Occipital lobe (tissue), 2 donors: ENCODE results near the gene RCOR1. TPM values are rescaled to one million over a fixed set of nuclear protein-coding genes. Genes with fewer than 3 reads are reported as not detected.
"Not testable (repeated sequence)": the region's sequence is repeated elsewhere in the genome, so short reads cannot be mapped to it uniquely, and the experiment has no call there.

ENCODE experiments used
- DNase-seq: peaks from one replicate; lab custom pipeline; 2025; lab: John Stamatoyannopoulos, UW
- total RNA-seq: library from RNA; depleted of rRNA; stranded (reverse); fragments of >200 nt; gene quantifications from one replicate; pipeline ENCODE4 v1.2.3, GENCODE V29; 2014

Gene RCOR1
- total RNA-seq, 1 donor from 2014 or later: 13.1 TPM

DNA sequence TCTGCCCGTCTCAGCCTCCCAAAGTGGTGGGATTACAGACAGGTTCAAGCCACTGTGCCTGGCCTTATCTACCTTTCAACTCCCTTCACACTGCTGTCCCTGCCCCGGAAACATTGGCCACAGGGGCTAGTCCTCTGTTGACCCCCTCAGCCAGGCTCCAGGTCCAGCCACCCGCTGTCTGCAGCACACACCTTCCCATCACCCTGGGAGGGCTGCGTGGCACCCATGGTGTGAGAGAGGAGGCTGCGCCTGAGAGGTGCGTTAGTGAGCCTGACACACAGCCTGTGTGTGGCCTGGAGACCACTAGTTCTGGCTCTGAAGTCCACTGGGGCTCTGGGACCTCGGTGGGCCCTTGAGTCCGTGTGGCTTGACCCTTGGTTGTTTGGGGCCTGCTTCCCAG lies 156.4 kb downstream of the RCOR1 start:
- DNase-seq: no peak

DNA sequence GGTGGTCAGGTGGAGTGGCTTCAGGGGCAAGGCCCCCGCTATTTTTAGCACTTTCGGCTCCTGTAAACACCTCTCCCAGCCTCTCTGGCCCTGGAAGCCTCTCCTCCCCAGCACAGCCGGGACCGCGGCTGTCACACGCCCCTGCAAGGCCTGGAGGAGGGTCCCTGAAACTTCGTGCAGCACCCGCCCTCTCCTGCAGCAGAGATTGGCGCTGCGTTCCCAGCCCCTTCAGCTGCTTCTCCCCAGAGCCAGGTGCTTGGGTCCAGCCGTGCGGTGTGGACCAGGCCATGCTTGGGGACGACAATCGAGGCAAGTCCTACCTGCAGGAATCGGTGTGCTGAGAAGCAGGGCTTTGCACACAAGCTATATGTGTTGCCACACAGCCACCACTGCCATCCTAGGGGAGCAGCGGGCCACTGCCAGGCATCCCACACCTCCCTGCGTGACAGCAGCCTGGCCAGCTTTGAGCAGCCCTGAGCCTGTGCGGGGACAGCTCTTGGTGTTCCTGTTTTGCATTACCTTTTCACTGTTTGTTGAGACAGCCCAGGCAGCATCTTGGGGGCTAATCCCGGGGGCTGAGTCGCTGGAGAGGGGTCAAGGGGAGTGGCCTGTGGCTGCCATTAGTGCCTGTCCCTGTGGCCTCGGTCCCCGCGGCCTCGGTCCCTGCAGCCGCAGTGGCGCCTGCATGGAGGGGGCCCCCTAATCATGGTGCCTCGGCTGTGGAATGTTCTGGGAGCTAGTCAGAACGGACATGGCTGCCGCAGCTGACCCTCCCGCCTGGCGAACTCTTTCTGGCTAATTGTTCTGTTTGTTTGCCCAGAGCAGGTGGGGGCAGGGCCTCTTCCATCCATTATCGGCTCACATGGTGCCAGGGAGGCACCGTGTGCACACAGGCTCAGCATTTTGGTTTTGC lies 157.2 kb downstream of the RCOR1 start:
- no peak for DNase-seq

DNA sequence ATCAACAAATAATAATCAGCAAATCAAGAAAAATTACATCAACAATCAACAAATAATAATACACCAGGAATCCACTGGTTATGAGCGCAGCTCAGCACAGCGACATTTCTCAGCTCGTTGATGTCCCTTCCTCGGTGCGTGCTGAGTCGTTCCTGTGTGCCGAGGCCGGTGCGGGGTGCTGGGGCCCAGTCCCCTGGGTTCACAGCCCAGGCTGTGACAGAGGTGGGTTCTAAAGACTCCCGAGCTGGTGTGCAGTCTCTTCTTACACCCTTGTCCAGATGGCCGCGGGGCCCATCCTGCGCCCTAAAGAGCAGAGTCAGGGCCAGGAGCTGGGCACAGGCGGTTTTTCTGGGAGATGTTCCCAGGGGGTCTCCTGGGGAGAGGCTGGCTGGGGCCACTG lies 157.9 kb downstream of the RCOR1 start:
- no peak for DNase-seq

DNA sequence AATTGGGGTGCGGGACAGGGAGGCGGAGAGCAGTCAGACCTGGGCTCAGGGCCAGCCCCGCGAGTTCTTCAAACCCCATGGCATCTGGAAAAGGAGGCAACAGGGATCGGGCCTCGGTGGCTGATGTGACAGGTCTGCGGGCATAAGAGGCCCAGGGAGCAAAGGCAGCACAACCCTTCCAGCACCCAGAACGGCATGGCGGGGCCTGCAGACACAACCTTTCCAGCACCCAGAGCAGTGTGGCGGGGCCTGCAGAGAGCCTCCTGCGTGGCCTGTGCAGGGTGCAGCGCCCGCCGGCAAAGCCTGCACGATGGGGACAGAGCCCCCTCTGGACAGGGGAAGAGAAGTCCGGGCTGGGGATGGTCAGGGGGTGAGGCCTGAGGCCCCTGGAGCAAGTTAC lies 158.6 kb downstream of the RCOR1 start:
- DNase-seq: no peak

DNA sequence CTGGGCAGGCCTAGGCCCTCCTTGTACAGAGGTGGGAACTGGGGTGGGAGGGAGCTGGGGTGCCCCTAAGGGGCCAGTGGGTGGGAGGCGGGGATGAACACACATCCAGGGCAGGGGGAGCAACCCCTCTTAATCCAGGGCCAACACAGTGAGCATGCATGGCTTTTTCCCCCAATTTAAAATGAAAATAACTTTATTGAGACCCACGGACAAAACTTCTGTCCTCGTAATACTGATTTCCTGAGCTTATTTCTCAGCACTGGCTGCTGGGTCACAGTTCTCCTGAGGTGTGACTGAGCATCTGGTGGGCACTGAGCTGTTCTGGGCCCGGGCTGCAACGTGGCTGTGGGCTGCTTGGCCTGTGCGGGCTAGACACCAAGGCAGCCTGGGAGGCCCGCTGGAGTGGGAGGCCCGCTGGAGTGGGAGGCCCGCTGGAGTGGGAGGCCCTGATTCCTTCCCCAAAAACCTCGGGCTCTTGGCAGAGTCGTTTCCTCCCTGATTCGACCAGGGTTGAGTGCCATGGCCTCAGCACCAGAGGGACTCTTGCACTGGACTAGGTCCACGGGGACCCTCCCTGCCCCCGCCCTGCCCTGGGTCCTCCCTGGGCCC lies 159.9 kb downstream of the RCOR1 start:
- DNase-seq: no peak

DNA sequence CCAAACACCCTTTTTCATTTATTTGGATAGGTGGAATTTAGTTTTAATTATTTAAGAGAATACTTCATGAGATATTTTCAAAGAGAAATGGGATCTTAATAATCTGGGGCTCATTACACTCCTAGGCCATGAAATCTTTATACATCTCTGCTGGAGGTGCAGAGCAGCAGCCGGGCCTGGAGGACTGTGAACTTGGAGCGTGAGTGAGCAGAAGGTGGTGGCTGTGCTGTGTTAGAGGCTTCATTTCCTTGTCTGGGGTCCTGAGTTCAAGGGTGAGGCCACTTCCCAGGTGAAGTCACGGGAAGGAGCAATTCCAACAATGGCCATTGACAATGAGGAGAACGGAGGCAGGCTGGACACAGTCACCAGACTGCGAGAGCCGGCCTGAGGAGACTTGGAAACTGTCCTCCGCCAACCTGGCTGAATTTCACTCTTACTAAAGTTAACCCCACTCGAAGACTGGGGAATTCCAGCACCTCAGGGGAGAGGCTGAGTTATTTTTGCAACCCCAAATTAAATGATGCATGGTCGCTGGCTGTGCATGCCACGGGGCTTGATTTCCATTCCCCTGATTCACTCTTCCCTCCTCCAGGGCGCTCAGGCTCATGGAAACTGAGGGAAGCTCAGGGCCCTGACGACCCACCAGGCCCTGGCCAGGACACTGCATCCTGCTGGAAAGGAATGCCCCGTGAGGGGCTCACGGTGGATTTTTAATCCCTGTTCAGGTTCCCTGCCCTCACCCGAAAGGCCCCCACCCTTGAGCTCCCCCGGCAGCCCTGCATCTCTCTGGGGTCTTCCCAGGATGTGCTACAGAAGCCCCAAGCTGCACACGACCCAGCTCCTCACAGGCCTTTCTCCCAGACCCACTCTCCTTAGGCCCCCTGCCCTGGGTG lies 162.2 kb downstream of the RCOR1 start:
- DNase-seq: no peak

DNA sequence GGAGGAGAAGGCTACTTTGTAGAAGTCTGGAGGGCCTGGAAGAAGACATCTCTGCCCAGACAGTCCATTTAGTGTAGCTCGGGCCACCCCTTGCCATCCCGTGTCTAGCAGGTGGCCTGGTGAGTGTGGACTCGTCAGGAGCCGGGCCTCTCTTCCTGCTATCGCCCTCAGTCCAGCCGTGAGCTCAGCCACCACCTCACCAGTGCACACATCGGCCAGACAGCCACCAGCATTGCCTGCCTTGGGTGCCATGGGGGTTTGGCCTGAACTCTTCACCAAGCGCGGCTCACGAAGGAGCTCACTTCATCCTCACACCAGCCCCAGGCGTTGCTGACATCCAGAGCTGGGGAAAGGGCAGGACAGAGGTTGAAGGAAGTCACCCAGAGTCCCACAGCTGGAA lies 165.2 kb downstream of the RCOR1 start:
- no peak for DNase-seq

DNA sequence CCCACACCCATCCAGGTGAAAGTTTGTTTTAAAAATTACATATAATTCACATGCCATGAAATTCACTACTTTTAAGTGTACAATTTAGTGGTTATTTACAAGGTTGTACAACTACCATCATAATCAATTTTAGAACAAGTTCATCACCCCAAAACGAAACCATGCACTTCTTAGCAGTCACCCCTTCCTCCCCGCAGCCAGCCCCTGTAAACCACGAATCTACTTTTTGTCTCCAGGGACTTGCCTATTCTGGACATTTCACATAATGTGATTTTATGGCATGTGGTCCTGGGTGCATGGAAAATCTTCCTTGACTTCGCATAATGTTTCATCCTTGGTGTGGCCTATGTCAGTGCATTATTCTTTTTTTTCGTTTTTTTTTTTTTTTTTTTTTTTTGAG lies 165.6 kb downstream of the RCOR1 start:
- DNase-seq: no peak

DNA sequence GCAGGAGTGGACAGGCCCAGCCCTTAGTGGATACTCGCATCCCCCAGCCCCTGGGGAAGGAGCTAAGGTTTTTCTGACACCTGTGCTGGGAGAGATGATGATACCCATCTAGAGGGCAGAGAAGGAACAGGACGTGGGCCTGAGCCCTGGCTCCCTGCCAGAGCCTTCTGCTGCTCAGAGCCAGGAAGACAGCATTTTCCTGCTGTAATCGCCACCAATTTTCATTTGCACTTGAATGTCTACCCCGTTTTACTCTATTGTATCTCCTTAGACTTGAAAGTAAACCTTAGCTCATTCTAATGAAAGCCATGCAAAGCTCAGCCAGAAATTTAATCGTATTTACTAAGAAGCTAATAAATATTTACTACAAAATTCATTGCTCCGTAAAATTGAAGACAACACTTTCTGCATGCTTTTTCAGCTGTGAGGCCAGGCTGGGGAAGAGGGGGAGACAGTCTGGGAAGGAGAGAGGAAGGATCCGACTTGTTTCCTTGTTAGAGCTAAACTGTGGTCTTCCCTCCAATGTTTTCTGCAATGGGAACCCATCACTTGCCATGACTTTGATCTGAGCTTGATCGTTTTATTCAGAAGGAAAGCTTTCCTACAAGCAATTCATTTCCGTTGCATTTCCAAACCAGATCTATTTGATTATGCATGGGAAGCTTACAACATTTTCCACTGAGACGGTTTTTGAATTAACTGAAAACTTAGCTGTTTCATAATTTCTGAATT lies 167.2 kb downstream of the RCOR1 start:
- DNase-seq: no peak

DNA sequence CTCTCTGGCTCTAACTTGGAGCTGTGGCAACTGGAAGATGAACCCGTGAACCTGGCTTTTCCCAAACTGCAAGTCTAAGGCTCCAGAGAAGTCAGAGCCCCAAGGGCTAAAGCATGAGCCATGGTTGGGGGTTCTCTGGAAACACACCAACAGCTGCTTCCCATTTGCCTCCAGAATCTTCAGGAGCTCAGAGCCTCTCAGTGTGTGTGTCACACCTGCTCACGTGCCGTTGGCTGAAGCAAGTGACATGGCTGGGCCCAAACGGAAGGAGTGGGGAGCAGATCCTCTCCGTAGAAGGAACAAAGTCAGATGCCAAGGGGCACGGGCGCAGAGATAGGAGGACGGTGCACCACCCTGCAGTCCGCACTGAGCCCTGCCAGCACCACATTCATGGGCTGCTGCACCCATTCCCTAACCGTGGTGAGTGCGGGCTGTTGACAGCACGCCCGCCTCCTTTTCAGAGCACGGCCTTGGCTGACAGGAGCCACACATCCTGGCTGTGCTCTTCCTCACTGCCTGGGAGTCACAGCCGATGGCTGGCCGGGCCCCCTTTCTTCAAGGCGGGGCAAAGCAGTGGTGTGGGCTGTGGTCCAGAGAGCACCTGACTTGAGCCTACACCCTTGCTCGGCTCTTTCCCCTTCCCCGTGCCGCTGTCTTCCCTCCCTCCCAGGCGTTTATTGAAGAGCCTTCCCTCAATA lies 168.2 kb downstream of the RCOR1 start:
- DNase-seq: no peak

DNA sequence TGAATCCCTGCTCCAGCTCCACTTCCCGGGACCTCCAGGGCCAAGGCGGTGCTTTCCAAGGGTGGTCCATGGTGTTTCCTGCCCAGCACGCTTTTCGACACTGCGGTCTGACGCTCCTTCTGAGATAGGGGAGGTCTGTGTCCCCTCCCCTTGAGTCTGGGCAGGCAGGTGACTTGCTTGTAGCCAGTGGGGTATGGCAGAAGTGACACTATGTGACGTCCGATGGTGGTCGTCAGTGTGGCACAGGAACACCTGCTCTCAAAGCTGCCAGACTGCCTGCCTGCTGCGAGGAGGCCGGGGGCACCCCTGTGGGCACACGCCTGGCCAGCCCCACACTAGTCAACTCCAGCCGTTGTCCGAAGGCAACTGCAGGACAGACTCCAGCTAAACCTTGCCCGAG lies 168.8 kb downstream of the RCOR1 start:
- no peak for DNase-seq

DNA sequence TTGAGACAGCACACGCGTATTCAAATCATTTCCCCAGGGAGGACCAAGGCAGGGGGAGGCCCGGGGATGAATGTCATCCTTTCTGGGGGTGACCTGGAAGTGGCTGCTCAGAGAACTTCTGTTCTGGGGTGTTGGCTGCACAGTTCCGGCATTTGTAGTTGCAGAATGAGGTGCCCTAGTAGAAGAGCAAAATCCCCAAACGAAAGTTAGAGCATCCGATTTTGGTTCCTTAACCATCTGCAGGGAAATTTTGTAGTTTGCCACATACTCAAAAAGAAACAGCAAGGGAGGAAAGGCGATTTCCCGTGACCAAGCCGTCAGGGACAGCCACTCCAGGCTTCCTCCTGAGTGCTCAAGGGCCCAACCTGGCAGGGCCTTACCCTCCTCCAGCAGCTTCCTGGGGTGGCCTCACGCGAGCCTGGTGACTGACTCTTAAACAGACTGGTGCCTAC lies 171.8 kb downstream of the RCOR1 start:
- DNase-seq: no peak

DNA sequence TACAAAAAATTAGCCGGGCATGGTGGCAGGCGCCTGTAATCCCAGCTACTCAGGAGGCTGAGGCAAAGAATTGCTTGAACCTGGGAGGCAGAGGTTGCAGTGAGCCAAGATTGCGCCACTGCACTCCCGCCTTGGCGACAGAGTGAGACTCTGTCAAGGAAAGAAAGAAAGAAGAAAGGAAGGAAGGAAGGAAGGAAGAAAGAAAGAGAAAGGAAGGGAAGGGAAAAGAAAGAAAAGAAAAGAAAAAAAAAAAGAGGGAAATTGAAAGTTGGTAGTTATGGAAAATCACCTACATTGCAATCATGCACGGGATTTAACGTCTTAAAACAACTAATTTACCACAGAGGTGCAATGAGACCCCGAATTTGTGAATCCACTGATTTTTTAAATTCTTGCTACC lies 173.3 kb downstream of the RCOR1 start:
- DNase-seq: not testable (repeated sequence)

DNA sequence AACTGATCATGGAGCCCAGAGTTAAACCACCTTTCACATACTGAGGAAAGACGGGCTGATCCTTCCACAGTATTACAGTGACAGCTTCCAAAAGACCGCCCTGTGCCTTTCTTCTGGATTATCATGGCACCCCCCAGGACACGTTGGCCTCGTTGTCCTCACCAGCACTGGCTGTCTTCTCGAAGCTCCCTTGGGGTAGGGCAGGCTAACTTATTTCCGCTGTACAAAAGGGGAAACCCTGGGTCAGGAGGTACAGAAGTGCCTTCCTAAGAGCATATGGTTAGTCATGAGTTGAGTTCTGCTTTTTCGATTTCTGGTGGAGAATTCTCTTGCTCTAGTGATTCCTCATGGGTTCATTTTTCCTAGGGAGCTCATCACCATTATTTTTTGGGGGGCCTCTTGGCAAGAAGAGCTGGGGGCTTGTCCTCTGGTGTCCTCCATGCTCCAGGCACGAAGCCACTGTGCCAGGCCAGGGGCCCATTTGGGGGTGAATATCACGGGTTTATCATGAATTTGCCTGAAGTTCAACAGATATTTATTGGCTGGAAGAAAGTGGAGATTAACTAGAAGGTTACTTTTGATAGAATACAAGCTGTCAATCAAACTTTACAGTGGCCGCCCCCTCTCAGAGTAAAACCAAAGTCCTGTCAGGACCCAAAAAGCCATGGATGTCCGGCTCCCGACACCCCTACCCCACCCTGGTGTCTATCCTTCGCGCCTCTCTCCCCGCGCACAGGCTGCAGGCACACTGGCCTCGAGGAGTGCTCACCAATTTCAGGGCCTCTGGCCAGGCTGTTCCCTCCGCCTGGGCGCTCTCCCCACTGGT lies 176.0 kb downstream of the RCOR1 start:
- DNase-seq: no peak

DNA sequence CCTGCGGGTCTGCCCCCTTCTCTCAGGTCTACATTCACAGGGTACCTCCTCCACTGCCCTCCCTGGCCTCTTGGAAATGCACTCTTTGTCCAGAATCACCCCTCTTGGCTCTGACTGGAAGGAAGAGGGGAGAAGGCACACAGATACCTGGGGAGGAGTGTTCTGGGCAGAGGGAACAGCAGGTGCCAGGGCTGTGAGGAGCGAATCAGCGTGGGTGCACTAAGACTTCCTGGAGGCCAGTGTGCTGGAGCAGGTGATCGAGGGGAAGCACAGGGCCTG lies 176.5 kb downstream of the RCOR1 start:
- DNase-seq: no peak

DNA sequence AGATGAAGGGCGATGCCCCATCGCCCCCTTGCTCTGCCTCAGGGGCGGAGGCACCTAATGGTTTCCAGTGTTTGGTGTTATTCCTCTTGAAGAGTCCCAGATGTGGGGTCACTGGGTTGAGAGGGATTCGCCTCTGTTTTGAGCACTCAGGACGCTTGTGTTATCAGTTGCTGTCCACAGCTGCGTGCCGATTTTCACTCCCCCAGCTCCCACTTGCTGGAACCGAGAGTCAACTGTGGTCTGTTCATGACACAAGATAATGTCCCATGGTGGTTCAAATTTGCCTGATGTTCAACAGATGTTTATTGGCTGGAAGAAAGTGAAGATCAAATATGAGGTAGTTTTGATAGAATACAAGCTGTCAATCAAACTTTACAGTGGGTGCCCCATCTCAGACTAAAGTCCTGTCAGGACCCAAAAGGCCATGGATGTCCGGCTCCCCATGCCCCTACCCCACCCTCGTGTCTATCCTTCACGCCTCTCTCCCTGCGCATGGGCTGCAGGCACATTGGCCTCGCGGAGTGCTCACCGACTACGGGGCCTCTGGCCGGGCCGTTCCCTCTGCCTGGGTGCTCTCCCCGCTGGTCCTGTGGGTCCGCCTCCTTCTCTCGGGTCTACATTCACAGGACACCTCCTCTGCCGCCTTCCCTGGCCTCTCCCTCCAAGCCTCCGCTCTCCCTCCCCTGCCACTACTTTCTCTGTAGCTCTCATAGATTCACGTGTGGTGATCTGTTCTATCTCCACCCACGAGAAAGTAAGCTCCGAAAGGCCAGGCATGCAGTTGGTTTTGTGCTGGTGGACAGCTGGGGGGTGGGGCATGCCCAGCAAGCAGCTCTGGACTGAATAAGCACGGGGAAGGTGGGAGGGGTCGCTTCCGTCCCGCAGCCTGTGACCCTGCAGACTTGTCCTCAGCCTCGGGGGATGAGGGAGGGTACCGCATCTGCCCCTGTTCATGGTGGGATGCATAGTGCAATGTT lies 178.0 kb downstream of the RCOR1 start:
- no peak for DNase-seq

DNA sequence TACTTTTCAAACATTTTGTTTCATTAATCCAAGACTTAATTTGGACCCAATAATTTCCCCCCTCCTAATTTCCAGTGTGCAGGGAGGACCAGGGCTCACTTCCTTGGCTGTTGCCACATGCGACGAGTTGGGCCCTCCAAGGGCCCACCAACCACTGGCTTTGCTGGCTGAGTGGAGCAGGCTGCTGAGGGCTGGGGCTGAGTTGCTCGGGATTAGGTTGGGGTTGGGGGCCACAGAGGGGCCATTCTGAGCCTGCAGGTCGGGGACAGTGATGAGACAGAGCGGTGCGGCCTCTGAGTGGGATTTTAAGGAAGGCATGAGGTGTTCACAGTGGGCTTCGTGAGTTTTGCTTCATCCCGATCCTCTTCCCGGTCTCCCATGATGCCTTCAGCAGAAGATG lies 178.7 kb downstream of the RCOR1 start:
- no peak for DNase-seq

DNA sequence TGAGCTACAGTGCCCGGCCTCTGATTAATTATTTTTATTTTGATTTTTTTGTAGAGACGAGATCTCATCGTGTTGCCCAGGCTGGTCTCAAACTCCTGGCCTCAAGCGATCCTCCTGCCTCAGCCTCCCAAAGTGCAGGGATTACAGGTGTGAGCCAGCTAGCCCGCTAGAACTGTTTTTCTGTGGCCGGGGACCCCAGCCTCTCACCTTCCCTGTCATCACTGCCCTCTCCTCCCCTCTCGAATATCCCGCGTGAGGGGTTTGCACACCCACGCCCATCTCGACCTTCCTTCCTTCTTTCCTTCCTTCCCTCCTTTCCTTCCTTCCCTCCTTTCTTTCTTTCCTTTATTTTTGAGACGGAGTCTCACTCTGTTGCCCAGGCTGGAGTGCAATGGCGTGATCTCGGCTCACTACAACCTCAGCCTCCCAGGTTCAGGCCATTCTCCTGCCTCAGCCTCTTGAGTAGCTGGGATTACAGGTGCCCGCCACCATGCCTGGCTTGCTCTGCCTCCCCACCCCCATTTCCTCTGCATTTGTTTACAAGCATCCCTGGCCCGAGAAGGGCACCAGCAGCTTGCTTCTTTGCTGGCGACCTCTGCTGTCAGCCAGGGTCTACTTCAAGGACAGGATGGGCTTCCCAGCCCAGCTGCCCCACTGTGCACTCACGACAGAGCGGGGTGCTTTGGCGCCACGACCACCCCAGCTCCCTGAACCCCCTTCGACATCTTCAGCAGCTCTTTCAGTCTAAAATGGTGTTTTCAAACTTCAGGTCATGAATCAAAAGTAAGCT lies 180.5 kb downstream of the RCOR1 start:
- DNase-seq: no peak
